Kasumi-1 (cell line): ENCODE data around the gene RUFY4.
A peak's percentile ranks its signal among the peaks of the same experiment; 100 is the strongest.
"Not testable (repeated sequence)": the region's sequence is repeated elsewhere in the genome, so short reads cannot be mapped to it uniquely, and the experiment has no call there.

Source experiments
- DNase-seq, 2 experiments: peaks; one replicate each; lab custom pipeline; 2025; lab: John Stamatoyannopoulos, UW

Gene RUFY4

GRCh38 chr2:218086478-218086877, 17.4 kb downstream of the RUFY4 start:
- DNase-seq: no peak

DNA sequence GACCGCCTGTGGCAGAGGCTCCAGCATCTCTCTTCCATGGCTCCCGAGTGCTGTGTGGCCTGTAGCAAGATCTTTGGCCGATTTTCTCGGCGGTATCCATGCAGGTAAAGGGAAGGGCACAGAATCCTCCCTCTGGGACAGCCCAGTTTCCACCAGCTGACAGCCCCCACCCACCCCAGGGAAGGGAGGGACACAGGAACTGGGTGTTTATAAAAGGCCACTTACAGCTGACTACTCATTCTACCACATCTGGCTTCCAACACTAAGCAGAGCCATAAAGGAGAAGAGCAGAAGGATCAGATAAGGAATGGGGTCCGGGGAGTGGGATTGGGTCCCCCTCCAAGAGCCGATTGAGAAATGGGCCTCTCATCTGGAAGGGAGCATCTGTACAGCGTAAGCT, 20.2 kb downstream of the RUFY4 start:
- DNase-seq: no peak

DNA sequence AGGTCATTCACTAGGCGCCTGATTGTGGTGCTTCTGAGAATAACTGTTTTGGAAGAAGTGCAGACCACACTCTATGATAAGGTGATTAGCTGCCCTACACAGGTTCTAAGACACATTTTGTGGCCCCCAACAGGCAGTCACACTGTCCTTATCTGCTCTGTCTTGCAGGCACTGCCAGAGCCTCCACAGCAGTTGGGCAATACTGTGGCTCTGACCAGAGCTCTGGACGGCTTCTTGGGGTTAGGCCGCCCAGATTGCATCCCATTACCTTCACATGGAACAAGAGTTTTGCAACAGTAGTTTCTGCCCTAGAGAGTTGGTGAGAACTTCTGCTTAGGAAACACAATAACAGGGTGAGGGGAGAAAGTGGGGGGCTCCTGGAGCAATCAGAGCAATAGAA, 22.7 kb downstream of the RUFY4 start:
- DNase-seq: no peak

- DNase-seq: no peak
These were observed 24.8 kb downstream of the RUFY4 start for GRCh38 chr2:218093879-218094278.

DNA sequence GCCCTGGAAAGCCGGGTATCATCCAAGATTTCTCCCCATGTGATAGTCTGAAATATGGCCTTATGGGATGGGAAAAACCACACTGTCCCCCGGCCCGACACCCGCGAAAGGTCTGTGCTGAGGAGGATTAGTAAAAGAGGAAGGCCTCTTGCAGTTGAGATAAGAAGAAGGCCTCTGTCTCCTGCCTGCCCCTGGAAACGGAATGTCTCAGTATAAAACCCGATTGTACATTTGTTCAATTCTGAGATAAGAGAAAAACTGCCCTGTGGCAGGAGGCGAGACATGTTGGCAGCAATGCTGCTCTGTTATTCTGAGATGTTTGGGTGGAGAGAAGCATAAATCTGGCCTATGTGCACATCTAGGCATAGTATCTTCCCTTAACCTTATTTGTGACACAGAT, 26.8 kb downstream of the RUFY4 start:
- DNase-seq: no peak

- DNase-seq: no peak
These were observed 28.9 kb downstream of the RUFY4 start for GRCh38 chr2:218097975-218098374.

- DNase-seq: not testable (repeated sequence)
These were observed 39.8 kb downstream of the RUFY4 start for GRCh38 chr2:218108834-218109233.

DNA sequence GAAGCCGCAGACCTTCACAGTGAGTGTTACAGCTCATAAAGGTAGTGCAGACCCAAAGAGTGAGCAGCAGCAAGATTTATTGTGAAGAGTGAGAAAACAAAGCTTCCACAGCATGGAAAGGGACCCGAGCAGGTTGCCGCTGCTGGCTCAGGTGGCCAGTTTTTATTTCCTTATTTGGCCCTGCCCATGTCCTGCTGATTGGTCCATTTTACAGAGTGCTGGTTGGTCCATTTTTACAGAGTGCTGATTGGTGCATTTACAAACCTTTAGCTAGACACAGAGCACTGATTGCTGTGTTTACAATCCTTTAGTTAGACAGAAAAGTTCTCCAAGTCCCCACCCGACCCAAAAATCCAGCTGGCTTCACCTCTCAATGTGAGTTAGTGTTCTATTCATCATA, 52.7 kb downstream of the RUFY4 start:
- DNase-seq: not testable (repeated sequence)

DNA sequence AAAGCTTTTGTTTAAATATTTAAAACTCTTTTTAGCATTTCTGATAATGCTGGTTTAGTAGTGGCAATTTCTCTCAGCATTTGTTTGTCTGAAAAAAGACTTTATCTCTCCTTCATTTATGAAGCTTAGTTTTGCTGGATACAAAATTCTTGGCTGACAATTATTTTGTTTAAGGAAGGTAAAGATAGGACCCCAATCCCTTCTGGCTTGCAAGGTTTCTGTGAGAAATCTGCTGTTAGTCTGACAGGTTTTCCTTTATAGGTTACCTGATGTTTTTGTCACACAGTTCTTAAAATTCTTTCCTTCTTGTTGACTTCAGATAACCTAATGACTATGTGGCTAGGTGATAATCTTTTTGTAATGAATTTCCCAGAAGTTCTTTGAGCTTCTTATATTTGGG, 53.2 kb downstream of the RUFY4 start:
- not testable (repeated sequence) for DNase-seq

- DNase-seq: no peak
These were observed 54.9 kb downstream of the RUFY4 start for GRCh38 chr2:218123986-218124385.

GRCh38 chr2:218125095-218125494, 56.0 kb downstream of the RUFY4 start:
- no peak for DNase-seq

- DNase-seq: peak; percentile 64 to 69
These were observed 56.6 kb downstream of the RUFY4 start, which contains the start of gene CXCR2 for GRCh38 chr2:218125626-218126080. Gene CXCR2 (plus strand): TSS chr2:218126028. CDS start chr2:218134802, 8,774 bp downstream.

GRCh38 chr2:218127929-218128455, 58.9 kb downstream of the RUFY4 start:
- DNase-seq: no peak

GRCh38 chr2:218128781-218129457, 59.9 kb downstream of the RUFY4 start:
- DNase-seq: no peak

DNA sequence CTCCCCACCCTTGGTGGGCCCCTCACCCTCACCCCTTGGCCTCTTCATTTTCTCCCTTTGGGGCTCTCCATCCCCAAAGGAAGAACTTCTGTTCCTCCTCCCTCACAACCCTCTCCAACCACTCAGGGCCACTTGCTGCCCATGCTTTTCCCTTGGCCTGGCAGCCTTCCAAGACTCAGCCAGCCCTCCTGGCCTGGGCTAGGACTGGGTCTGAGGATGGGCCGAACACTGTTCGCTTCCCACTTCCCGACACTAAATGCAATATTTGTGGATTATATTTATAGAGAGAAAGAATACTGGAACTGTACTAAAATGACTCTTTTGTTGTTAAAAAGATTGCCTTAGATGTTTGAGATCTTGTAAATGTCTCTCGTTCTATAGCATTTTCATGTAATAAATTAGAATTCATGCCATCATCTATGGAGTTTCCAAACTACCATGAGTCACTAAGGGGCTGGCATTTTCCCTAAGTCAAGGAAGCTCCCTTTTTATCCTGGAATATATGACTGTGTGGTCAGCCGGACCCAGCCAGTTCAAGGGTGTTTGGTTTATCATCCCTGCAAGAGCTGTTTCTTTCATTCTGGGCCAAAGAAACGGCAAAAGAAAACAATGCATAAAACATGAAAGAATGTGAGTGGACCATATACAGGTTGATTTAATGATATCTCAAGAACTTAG, 60.5 kb downstream of the RUFY4 start:
- DNase-seq: no peak

DNA sequence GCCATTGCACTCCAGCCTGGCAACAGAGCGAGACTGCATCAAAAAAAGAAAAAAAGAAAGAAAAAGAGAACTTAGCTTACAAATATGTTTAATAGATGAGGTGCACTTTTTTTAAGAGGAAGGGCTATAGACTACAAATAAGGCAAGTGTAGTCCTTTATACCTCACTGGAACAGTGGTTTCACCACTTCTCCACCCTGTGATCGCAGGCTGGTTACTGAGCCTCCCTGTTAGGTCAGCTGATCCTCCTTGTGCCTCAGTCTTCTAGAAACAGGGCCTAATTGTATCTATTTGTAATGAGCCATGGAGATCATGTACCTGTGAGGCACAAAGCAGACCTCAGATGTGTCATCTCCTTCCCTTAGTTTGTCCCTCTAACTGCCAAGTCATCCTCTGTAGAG, 61.3 kb downstream of the RUFY4 start:
- DNase-seq: no peak

DNA sequence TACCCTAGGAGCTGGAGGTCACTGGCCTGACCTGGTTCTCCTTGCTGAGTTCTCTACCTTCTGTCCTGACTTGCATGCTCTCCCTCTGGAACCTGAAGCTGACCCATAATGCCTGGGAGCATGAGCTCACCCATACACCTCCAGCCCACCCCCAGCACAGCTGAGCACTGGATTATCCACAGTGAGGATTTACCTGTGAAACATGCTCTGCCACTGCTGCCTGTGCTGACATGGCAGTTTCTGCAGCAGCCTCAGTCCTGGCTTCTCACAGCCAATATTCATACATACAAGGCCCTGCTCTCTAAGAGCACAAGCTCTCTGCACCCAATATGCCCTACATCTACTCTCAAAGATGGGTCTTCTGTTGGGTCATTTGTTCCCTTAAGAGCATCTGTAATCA, 61.8 kb downstream of the RUFY4 start:
- no peak for DNase-seq

DNA sequence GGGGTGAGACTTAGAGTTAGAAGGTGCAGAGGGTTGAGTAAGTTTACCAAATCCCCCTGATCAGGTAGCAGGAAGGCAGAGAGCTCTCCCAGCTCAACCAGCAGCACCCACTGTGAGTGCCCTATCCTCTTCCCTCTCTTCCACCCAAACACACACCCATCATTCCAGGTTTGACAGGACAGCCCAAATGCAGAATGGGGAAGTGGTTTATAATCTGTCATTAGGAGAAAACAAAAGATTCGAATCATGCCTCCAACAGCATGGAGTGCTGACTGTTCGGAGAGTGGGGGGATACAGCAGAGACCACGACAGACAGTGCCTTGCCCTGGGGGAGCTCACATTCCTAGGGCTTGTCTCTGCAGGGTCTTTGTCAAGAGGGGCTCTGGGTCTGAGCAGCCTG, 68.5 kb downstream of the RUFY4 start:
- DNase-seq: no peak

DNA sequence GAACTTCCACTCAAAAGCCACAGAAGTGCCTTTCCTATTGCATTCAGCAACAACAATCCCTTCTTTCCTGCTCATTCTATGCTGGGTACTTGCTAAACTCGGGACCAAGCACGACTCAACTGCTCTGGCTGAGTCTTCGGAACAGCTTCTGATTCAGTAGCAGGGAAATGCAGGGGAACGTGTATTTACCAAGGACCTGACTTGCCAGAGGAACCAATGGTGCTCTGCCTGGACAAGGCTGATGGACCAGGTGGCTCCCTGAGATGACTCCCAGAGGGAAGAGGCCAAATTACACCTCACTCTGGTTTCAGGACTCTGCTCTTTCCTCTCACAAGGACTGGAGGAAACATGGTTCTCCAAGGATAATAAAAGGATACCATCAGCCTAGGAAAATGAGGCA, 69.0 kb downstream of the RUFY4 start:
- DNase-seq: no peak
